ENCODE results near the gene ARHGAP22. TPM values are rescaled to one million over a fixed set of nuclear protein-coding genes. Genes with fewer than 3 reads are reported as not detected.

The ARHGAP22 gene
- total RNA-seq, 8 experiments from 2014 or later = 0.72 to 9.3 (median 1.8) TPM

DNA sequence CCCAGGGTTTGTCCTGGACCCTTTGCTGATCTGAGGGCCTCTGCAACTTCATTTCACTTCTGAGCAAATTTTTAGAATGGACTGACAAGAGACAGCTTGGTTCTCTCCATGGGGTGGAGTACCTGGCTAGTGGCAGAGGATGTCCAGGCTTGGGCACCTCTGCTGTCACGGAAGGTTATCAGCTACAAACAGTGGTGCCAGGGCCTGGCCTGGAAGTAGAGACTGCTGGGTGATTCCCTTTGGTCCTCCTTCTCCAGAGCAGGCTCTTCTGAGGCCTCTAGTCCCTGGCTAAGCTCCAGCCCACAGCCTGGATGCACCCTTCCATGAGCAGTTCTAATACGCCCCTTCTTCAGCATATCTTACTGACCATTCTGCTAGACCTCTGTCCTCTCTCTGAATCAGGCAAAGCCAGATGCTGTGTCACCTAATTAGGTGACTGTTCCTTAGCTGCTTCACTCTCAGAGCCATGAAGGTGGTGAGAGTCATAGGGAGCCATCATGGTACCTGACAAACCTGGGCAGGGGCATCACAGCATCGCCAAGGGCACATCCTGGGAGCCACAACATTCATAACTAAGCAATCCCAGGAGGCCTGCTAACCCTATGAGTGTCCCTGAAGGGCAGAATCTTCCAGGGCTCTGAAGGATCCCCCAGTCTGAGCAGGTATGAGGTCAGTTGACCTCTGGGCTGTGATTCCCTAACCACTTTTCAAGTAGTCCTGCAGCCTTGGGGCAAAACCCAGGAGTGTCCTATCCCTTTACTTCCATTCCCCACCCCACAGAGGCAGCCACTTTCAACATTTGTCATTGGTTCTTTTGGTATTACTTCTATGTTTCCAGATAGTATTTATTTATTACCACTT is 4.0 kb downstream of the ARHGAP22 start:
- no peak overlapping the region for H3K27ac ChIP-seq
- ATAC-seq (replicated peaks in 6 of 8) = no peak
- peaks cover 11 to 22% of the 10 kb centered on the region in 2 donors for H3K4me1 ChIP-seq (replicated peaks in 1 of 2)
- H3K4me3 ChIP-seq = no peak overlapping the region
- WGBS, 10 experiments = 80 to 100% (median 100%) methylated on average over 1 to 2 of the region's 3 CpGs; no CpG with 5 or more reads in 3 of the 10 experiments
- in situ Hi-C loops (cut with MboI; ENCODE audit: low pct_unique_long_range_greater_than_20kb in 2 of 9, low sequenced_read_pairs in 9 of 9, unreplicated experiment in 9 of 9) = no loop called here

- no peak overlapping the region for H3K27ac ChIP-seq
- 57 to 100% (median 67%) methylated on average over 1 of the region's 2 CpGs; no CpG with 5 or more reads in 5 of the 10 experiments for WGBS, 10 experiments
These were observed 5.1 kb downstream of the ARHGAP22 start for GRCh38 chr10:48599830-48600134.

DNA sequence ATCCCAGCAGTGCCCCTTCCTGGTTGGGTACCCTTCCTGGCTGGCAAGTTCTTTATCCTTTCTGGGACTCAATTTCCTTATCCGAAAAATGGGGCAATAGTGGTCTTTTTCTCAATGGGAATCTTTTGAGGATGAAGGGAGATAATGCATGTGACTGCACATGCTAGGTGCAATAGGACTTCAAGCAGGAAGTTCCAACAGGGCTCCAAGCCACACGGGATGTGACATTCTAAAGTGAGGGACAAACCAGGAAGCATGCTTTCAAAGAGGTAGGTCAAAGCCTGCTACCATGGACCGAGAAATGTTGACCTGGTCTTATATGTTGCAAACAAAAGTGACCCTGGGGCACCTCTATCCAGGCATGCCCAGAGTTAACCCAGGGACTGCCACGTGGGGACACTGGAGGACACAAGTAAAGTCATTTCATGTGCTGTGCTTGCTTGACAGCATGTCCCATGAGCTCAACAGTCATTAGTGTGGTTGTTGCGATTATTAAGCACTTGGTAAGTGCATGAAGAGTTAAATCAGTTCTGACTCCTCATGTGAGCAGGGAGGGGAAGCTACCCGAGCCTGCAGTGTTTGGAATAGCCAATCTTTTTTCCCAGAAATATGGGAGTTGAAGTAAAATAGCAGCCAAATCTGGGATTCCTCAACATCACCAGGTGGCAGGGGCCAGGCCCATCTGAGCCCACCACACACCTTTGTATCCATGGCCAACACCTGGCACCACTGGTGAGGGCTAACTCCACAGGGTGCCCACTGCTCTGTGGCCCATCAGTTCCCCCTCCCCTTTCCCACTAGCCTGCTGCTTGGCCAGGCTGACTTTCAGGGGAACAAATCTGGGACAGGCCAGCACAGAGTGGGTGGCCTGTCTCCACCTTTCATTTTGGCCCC is 5.7 kb downstream of the ARHGAP22 start:
- H3K4me1 ChIP-seq (replicated peaks in 1 of 2) = peaks cover 22 to 28% of the 10 kb centered on the region in 2 donors
- H3K27ac ChIP-seq = no peak overlapping the region
- no peak overlapping the region for H3K4me3 ChIP-seq
- WGBS, 10 experiments = 0 to 100% (median 70%) methylated on average over 1 to 6 of the region's 6 CpGs; no CpG with 5 or more reads in 1 of the 10 experiments
- in situ Hi-C loops (cut with MboI; ENCODE audit: low pct_unique_long_range_greater_than_20kb in 2 of 9, low sequenced_read_pairs in 9 of 9, unreplicated experiment in 9 of 9) = no loop called here
- no peak for ATAC-seq (replicated peaks in 6 of 8)

More at GRCh38 chr10:48599830-48600134, 5.1 kb downstream of the ARHGAP22 start:
- in situ Hi-C loops (cut with MboI; ENCODE audit: low pct_unique_long_range_greater_than_20kb in 2 of 9, low sequenced_read_pairs in 9 of 9, unreplicated experiment in 9 of 9) = no loop called here
- H3K4me3 ChIP-seq = no peak overlapping the region
- H3K4me1 ChIP-seq (replicated peaks in 1 of 2) = peaks cover 16 to 28% of the 10 kb centered on the region in 2 donors
- no peak for ATAC-seq (replicated peaks in 6 of 8)

DNA sequence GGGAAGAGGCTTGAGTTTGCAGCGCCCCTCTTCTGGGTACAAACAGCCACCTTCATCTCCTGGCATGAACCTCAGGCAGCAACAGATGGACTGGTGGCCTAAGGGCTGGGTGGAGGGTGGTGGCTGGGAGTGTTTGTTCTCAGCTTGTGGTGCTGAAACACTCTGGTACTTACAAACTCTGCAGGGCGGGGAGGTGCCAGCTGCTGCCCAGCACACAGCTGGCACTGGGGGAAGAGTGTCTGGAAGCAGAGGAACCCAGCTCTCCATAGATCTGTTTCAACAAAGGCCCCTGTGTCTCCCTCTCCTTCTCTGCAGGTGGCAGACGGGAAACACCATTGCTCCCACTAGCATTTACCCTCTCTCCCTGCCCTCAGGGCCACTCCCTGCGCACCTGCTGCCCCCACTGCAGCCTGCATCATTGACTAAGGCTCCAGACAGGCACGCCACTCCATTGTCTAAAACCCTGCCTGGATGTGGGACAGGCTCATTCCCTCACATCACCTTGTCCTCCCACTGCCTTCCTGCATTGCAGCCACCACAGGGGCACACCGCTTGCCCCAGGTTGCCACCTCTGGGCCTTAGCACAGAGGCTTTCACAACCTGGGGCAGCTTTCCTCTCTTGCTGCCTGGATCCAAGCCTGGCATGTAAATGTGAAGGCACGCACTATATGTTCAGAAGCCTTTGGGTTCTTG is 6.5 kb downstream of the ARHGAP22 start:
- H3K4me3 ChIP-seq = no peak overlapping the region
- H3K27ac ChIP-seq = peak overlapping the region in 1 of 2 donors; percentile 58
- WGBS, 10 experiments = 40 to 100% (median 96%) methylated on average over 1 to 5 of the region's 7 CpGs; no CpG with 5 or more reads in 2 of the 10 experiments
- ATAC-seq (replicated peaks in 6 of 8) = peak in 2 of 8 experiments; percentile 16
- in situ Hi-C loops (cut with MboI; ENCODE audit: low pct_unique_long_range_greater_than_20kb in 2 of 9, low sequenced_read_pairs in 9 of 9, unreplicated experiment in 9 of 9) = no loop called here
- H3K4me1 ChIP-seq (replicated peaks in 1 of 2) = peaks cover 23 to 29% of the 10 kb centered on the region in 2 donors

DNA sequence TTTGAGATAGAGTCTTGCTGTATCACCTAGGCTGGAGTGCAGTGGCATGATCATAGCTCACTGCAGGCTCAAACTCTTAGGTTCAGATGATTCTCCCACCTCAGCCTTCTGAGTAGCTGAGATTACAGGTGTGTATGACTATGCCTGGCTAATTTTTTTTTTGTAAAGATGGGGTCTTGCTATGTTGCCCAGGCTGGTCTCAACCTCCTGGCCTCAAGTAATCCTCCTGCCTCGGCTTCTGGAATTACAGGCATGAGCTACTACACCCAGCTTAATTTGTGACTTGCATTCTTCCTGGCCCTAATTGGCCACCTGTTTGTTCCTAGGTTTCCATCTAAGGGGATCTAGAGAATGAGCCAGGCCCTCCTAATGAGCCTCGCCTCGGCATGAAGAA is 9.3 kb downstream of the ARHGAP22 start:
- no peak overlapping the region for H3K4me3 ChIP-seq
- peaks cover 26% of the 10 kb centered on the region in 2 donors for H3K4me1 ChIP-seq (replicated peaks in 1 of 2)
- 30 to 100% (median 79%) methylated on average over 2 to 3 of the region's 3 CpGs; no CpG with 5 or more reads in 2 of the 10 experiments for WGBS, 10 experiments
- in situ Hi-C loops (cut with MboI; ENCODE audit: low pct_unique_long_range_greater_than_20kb in 2 of 9, low sequenced_read_pairs in 9 of 9, unreplicated experiment in 9 of 9) = no loop called here
- no peak for ATAC-seq (replicated peaks in 6 of 8)
- H3K27ac ChIP-seq = no peak overlapping the region

- H3K4me3 ChIP-seq = no peak overlapping the region
- in situ Hi-C loops (cut with MboI; ENCODE audit: low pct_unique_long_range_greater_than_20kb in 2 of 9, low sequenced_read_pairs in 9 of 9, unreplicated experiment in 9 of 9) = no loop called here
- ATAC-seq (replicated peaks in 6 of 8) = peak in 3 of 8 experiments; percentile 66 to 76 (median 69)
- H3K4me1 ChIP-seq (replicated peaks in 1 of 2) = peaks cover 26% of the 10 kb centered on the region in 2 donors
- no peak overlapping the region for H3K27ac ChIP-seq
- 0 to 100% (median 33%) methylated on average over 1 to 4 of the region's 7 CpGs; no CpG with 5 or more reads in 2 of the 10 experiments for WGBS, 10 experiments
These were observed 9.9 kb downstream of the ARHGAP22 start for GRCh38 chr10:48594803-48595538.

DNA sequence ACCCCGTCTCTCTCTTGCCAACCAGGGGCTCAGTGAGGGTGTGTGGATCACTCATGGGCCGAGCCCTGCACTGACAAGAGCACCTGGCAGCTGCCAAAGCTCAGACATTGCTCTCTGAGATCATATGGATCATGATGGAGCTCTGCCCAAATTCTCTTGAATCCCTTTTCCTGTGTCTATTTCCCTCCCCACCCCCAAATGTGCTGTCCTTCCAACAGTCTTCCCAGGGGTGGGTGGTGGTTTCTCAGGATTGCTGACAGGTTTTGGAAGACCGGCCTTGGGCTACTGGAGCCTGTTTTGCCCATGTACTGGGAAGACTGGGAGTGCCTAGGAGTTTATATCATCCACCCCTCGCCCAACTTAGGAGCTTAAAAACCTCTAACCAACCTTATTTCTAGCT is 10.5 kb downstream of the ARHGAP22 start:
- in situ Hi-C loops (cut with MboI; ENCODE audit: low pct_unique_long_range_greater_than_20kb in 2 of 9, low sequenced_read_pairs in 9 of 9, unreplicated experiment in 9 of 9) = no loop called here
- H3K4me3 ChIP-seq = no peak overlapping the region
- H3K27ac ChIP-seq = no peak overlapping the region
- ATAC-seq (replicated peaks in 6 of 8) = no peak
- H3K4me1 ChIP-seq (replicated peaks in 1 of 2) = peaks cover 26% of the 10 kb centered on the region in 2 donors
- WGBS, 10 experiments = 40 to 100% (median 70%) methylated on average over 1 to 2 of the region's 4 CpGs; no CpG with 5 or more reads in 7 of the 10 experiments

DNA sequence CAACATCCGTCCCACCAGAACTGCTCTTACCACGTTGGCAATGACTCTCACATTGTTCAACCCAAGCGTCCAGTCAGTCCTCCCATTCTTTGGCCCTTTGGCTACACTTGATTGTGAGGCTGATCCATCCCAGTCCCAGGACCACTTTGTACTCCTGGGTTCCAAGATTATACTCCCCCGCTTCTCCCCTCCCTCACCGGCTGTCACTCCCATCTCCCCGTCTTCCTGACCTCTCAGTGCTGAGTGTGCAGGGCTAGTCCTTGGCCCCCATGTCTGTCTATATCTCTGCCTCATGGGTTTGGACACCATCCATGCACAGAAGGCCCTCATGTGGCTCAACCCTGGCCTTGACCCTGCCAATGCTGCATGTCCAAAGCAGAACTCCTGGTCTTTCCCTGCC is 12.5 kb downstream of the ARHGAP22 start:
- in situ Hi-C loops (cut with MboI; ENCODE audit: low pct_unique_long_range_greater_than_20kb in 2 of 9, low sequenced_read_pairs in 9 of 9, unreplicated experiment in 9 of 9) = no loop called here
- 80 to 100% (median 90%) methylated on average over 1 to 5 of the region's 6 CpGs; no CpG with 5 or more reads in 3 of the 10 experiments for WGBS, 10 experiments
- H3K4me3 ChIP-seq = no peak overlapping the region
- no peak for ATAC-seq (replicated peaks in 6 of 8)
- H3K27ac ChIP-seq = no peak overlapping the region
- peaks cover 17 to 29% of the 10 kb centered on the region in 2 donors for H3K4me1 ChIP-seq (replicated peaks in 1 of 2)

DNA sequence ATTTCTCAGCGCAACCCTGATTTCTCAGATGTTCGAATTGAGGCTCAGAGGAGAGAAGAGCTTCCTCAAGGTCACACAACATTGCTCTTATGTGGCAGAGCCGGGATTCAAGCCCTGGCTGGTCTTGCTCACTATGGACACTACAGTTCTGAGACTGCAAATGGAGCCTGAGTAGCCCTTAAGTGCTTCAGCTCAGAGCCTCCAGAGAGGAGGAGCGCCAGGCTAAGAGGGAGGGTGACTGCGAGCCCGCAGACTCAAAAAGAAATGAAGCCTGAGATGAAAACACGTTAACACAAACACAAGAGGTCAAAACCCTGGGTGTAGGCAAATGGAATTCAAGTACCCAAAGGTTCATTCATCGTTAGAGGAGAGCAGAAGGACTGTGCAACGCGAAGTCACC is 13.9 kb downstream of the ARHGAP22 start:
- in situ Hi-C loops (cut with MboI; ENCODE audit: low pct_unique_long_range_greater_than_20kb in 2 of 9, low sequenced_read_pairs in 9 of 9, unreplicated experiment in 9 of 9) = no loop called here
- peaks cover 15 to 22% of the 10 kb centered on the region in 2 donors for H3K4me1 ChIP-seq (replicated peaks in 1 of 2)
- H3K4me3 ChIP-seq = no peak overlapping the region
- H3K27ac ChIP-seq = peak overlapping the region in 1 of 2 donors; percentile 30
- peak in 1 of 8 experiments; percentile 40 for ATAC-seq (replicated peaks in 6 of 8)
- WGBS, 10 experiments = 40 to 100% (median 90%) methylated on average over 1 to 9 of the region's 10 CpGs; no CpG with 5 or more reads in 1 of the 10 experiments

GRCh38 chr10:48589266-48589665 is 15.6 kb downstream of the ARHGAP22 start:
- ATAC-seq (replicated peaks in 6 of 8) = peak in 2 of 8 experiments; percentile 90 to 94

DNA sequence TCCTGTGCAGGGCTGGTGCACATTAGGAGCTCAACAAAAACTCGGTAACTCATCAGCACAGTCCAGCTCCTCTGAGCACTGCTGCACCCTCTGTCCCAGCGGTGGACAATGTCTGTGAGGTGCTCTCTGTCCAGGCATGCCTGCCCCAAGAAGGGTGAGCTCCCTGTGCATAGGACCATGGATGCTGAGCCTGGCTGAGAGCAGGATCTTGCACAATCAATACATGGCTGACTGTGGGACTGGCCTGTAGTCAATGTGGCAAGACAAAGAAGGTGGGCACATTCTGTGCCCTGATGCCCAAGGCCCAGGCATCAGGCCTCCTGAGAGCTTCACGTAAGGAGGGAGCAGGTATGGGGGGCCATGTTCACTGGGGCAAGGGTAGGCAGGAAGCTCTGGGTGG is 17.1 kb downstream of the ARHGAP22 start:
- H3K27ac ChIP-seq = peak overlapping the region in 1 of 2 donors; percentile 23
- no peak for ATAC-seq (replicated peaks in 6 of 8)

More at GRCh38 chr10:48589266-48589665, 15.6 kb downstream of the ARHGAP22 start:
- Histone ChIP-seq H3K4me1 (replicated peaks in 1 of 2) (peaks cover 4 to 11% of the 10 kb centered on the region in 2 donors), H3K4me3 (no peak overlapping the region), H3K27ac (no peak overlapping the region)
- WGBS, 10 experiments = 0 to 100% (median 88%) methylated on average over 1 to 4 of the region's 5 CpGs; no CpG with 5 or more reads in 2 of the 10 experiments
- in situ Hi-C loops (cut with MboI; ENCODE audit: low pct_unique_long_range_greater_than_20kb in 2 of 9, low sequenced_read_pairs in 9 of 9, unreplicated experiment in 9 of 9) = no loop called here

DNA sequence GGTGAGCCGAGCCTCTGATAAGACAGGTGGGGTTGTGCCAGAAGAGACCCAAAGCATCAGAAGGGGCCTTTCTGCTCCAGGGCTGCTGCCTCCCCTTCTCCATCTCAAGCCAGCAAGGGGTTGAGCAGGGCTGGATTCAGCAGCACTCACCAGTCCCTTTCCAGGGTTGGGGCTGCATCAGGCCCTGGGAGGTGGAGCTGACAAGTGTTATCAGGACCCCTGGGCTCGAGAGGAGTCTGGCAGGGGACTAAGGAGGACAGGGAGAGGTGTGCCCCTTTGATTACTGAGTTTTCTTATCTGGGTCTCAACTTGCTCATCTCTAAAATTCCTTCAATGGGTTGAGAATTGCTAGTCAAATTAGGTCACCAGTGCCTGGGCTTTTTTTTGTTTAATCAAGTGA is 17.8 kb downstream of the ARHGAP22 start:
- Histone ChIP-seq H3K4me3 (no peak overlapping the region), H3K27ac (no peak overlapping the region), H3K4me1 (replicated peaks in 1 of 2) (peaks cover 3 to 9% of the 10 kb centered on the region in 2 donors)
- 40 to 67% methylated on average over 1 of the region's 2 CpGs; no CpG with 5 or more reads in 8 of the 10 experiments for WGBS, 10 experiments
- ATAC-seq (replicated peaks in 6 of 8) = no peak
- in situ Hi-C loops (cut with MboI; ENCODE audit: low pct_unique_long_range_greater_than_20kb in 2 of 9, low sequenced_read_pairs in 9 of 9, unreplicated experiment in 9 of 9) = no loop called here

More for the DNA sequence above, 17.1 kb downstream of the ARHGAP22 start:
- in situ Hi-C loops (cut with MboI; ENCODE audit: low pct_unique_long_range_greater_than_20kb in 2 of 9, low sequenced_read_pairs in 9 of 9, unreplicated experiment in 9 of 9) = no loop called here
- WGBS, 10 experiments = 71 to 100% (median 93%) methylated on average over 1 to 2 of the region's 3 CpGs; no CpG with 5 or more reads in 6 of the 10 experiments
- Histone ChIP-seq H3K4me1 (replicated peaks in 1 of 2) (peaks cover 3 to 9% of the 10 kb centered on the region in 2 donors), H3K4me3 (no peak overlapping the region)

Data from motor neuron (in vitro differentiated cells).